Measurements from ENCODE around the gene SGMS1. TPM values are rescaled to one million over a fixed set of nuclear protein-coding genes. Genes with fewer than 3 reads are reported as not detected.

The SGMS1 gene
- polyA plus RNA-seq, 1 donor (not counting 4 experiments of a cell fraction or from before 2014, with no cell fraction given): 18.3 TPM

DNA sequence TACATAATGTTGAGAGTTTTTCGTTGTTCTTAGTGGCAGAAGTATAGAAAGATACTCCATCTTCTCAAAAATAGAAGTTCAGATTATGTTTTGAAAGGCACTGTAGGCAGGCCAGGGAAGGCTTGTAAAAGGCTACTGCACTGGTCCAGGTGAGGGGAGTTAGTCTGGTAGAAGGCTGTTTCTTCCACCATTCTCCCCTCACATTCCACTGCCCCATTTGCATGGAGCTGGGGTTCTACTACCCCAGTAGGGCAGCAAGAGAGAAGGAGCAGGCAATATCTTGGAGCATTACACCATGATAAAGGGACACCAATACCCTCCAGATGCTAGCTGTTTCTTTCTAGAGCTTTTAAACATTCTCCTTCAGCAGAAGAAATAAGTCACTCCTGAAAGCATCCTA lies 16.5 kb upstream of the SGMS1 start:
- Histone ChIP-seq H2AFZ (ENCODE audit: control insufficient read depth, low read length) (no peak overlapping the region), H3K27me3 (ENCODE audit: control insufficient read depth, extremely low read depth, insufficient read depth, low read length) (no peaks in the 10 kb centered on the region)
- dilution Hi-C loops (cut with MboI; ENCODE audit: extremely low pct_ligation_motif_present, low sequenced_read_pairs): no loop called here

DNA sequence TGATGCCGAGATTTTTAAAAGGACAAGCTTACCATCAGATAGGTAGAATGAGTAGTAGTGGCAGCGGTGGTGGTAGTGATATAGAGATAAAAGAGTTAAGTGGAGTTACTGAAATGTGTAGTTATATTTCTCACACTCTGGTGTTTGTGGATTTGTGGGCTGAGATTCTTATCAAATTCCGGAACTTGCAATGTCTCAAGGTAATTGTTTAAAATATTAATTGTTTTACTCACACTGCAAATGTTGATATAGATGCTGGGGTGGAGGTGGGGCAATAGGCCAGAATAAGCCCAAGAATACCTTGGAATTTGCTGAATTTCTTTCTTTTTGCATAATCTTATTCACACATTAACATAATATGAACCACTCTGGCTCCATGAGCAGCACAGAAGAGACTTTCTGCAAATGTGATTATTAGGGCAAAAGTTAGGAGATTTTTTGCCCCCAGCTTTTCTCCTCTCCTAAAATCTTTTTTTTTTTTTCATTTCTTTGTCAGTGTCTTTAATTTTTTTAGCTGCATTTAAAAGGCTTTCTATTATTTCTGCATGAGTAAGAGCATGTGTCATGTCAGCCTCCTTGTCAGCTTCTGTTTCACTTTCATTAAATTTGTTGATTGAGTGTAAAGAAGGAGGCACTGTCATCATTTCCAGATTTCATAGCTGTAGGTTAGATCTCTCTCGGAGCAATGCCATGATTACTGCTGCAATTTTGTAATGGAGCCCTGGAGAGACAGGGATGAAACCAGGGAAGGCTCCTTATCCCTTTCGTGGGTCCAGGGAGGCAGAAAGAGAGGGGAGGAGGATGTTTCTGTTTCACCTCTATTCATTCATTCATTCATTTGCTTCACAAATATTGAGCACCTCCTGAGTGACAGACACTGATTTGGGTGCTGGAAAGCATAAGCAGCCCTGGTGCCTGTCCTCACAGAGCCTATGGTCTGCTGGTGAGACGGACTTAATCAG lies 13.1 kb upstream of the SGMS1 start:
- H3K27me3 ChIP-seq (ENCODE audit: control insufficient read depth, extremely low read depth, insufficient read depth, low read length): no peaks in the 10 kb centered on the region
- FAIRE-seq (no peak), DNase-seq (ENCODE audit: low read depth, low spot score) (no peak)
- H3K4me2 ChIP-seq (ENCODE audit: control insufficient read depth, extremely low read depth, insufficient read depth, low read depth, low read length): no peak overlapping the region
- no peaks in the 10 kb centered on the region for H3K9me1 ChIP-seq (ENCODE audit: control insufficient read depth, extremely low read depth, insufficient read depth, low read length)
- H3K27ac ChIP-seq (ENCODE audit: control insufficient read depth, insufficient read depth, low read length): no peak overlapping the region
- no peaks in the 10 kb centered on the region for H4K20me1 ChIP-seq (ENCODE audit: control insufficient read depth, extremely low read depth, insufficient read depth, low read length)
- dilution Hi-C loops (cut with MboI; ENCODE audit: extremely low pct_ligation_motif_present, low sequenced_read_pairs): no loop called here
- H3K9ac ChIP-seq (ENCODE audit: control insufficient read depth, extremely low read depth, insufficient read depth, low read length): no peak overlapping the region
- no peak overlapping the region for H3K4me3 ChIP-seq (ENCODE audit: control insufficient read depth in 2 of 3, extremely low read depth in 1 of 3, insufficient read depth in 2 of 3, low read depth in 1 of 3, low read length in 3 of 3)
- H3K36me3 ChIP-seq (ENCODE audit: control insufficient read depth in 2 of 2, extremely low read depth in 1 of 2, insufficient read depth in 2 of 2, low read length in 2 of 2): no peaks in the 10 kb centered on the region
- no peaks in the 10 kb centered on the region for H3K79me2 ChIP-seq (ENCODE audit: control insufficient read depth, insufficient read depth, low read length)
- H3K9me3 ChIP-seq (ENCODE audit: control insufficient read depth, low read depth, low read length): no peaks in the 10 kb centered on the region
- H3K4me1 ChIP-seq (ENCODE audit: control insufficient read depth, extremely low read depth, insufficient read depth, low read length): no peaks in the 10 kb centered on the region
- no peak overlapping the region for H2AFZ ChIP-seq (ENCODE audit: control insufficient read depth, low read length)
- TF ChIP-seq, protein P1, sequence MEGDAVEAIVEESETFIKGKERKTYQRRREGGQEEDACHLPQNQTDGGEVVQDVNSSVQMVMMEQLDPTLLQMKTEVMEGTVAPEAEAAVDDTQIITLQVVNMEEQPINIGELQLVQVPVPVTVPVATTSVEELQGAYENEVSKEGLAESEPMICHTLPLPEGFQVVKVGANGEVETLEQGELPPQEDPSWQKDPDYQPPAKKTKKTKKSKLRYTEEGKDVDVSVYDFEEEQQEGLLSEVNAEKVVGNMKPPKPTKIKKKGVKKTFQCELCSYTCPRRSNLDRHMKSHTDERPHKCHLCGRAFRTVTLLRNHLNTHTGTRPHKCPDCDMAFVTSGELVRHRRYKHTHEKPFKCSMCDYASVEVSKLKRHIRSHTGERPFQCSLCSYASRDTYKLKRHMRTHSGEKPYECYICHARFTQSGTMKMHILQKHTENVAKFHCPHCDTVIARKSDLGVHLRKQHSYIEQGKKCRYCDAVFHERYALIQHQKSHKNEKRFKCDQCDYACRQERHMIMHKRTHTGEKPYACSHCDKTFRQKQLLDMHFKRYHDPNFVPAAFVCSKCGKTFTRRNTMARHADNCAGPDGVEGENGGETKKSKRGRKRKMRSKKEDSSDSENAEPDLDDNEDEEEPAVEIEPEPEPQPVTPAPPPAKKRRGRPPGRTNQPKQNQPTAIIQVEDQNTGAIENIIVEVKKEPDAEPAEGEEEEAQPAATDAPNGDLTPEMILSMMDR (optimal IDR thresholded peaks at IDR 0.05 in 1 of 3, IDR thresholded peaks at IDR 0.05 in 1 of 3, conservative IDR thresholded peaks at IDR 0.05 in 1 of 3; ENCODE audit: extremely low read depth in 1 of 3, insufficient read depth in 2 of 3, low read length in 3 of 3): no peak
- no peak for TF ChIP-seq EZH2 (IDR thresholded peaks at IDR 0.05; ENCODE audit: low read length)

More for the DNA sequence above, 16.5 kb upstream of the SGMS1 start:
- H4K20me1 ChIP-seq (ENCODE audit: control insufficient read depth, extremely low read depth, insufficient read depth, low read length): no peaks in the 10 kb centered on the region
- TF ChIP-seq, protein P1 (optimal IDR thresholded peaks at IDR 0.05 in 1 of 3, IDR thresholded peaks at IDR 0.05 in 1 of 3, conservative IDR thresholded peaks at IDR 0.05 in 1 of 3; ENCODE audit: extremely low read depth in 1 of 3, insufficient read depth in 2 of 3, low read length in 3 of 3): no peak
- no peak for TF ChIP-seq EZH2 (IDR thresholded peaks at IDR 0.05; ENCODE audit: low read length)
- H3K36me3 ChIP-seq (ENCODE audit: control insufficient read depth in 2 of 2, extremely low read depth in 1 of 2, insufficient read depth in 2 of 2, low read length in 2 of 2): no peaks in the 10 kb centered on the region
- no peaks in the 10 kb centered on the region for H3K4me1 ChIP-seq (ENCODE audit: control insufficient read depth, extremely low read depth, insufficient read depth, low read length)
- FAIRE-seq (no peak), DNase-seq (ENCODE audit: low read depth, low spot score) (no peak)
- no peak overlapping the region for H3K9ac ChIP-seq (ENCODE audit: control insufficient read depth, extremely low read depth, insufficient read depth, low read length)
- H3K27ac ChIP-seq (ENCODE audit: control insufficient read depth, insufficient read depth, low read length): no peak overlapping the region
- H3K79me2 ChIP-seq (ENCODE audit: control insufficient read depth, insufficient read depth, low read length): no peaks in the 10 kb centered on the region
- H3K4me3 ChIP-seq (ENCODE audit: control insufficient read depth in 2 of 3, extremely low read depth in 1 of 3, insufficient read depth in 2 of 3, low read depth in 1 of 3, low read length in 3 of 3): no peak overlapping the region
- H3K9me1 ChIP-seq (ENCODE audit: control insufficient read depth, extremely low read depth, insufficient read depth, low read length): no peaks in the 10 kb centered on the region
- no peaks in the 10 kb centered on the region for H3K9me3 ChIP-seq (ENCODE audit: control insufficient read depth, low read depth, low read length)
- no peak overlapping the region for H3K4me2 ChIP-seq (ENCODE audit: control insufficient read depth, extremely low read depth, insufficient read depth, low read depth, low read length)
